ENCODE data around the gene BRDT.

DNA sequence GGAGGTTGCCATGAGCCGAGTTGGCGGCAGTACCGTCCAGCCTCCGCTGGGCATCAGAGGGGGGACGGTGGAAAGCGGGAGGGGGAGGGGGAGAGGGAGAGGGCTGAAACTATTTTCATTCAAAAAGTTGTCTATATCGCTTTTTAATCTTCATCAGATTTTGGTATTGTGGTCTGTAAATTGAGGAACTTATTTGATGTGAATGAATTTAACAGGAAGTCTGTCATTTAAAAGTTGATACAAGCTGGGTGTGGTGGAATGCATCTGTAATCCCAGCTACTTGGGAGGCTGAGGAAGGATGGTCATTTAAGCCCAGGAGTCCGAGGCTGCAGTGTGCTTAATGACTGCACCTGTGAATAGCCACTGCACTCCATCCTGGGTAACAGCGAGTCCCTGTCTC lies 77.6 kb downstream of the BRDT start:
- TF ChIP-seq, protein P1, sequence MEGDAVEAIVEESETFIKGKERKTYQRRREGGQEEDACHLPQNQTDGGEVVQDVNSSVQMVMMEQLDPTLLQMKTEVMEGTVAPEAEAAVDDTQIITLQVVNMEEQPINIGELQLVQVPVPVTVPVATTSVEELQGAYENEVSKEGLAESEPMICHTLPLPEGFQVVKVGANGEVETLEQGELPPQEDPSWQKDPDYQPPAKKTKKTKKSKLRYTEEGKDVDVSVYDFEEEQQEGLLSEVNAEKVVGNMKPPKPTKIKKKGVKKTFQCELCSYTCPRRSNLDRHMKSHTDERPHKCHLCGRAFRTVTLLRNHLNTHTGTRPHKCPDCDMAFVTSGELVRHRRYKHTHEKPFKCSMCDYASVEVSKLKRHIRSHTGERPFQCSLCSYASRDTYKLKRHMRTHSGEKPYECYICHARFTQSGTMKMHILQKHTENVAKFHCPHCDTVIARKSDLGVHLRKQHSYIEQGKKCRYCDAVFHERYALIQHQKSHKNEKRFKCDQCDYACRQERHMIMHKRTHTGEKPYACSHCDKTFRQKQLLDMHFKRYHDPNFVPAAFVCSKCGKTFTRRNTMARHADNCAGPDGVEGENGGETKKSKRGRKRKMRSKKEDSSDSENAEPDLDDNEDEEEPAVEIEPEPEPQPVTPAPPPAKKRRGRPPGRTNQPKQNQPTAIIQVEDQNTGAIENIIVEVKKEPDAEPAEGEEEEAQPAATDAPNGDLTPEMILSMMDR (conservative IDR thresholded peaks at IDR 0.05 in 1 of 2, IDR thresholded peaks at IDR 0.05 in 1 of 2; ENCODE audit: extremely low read depth in 1 of 2, insufficient read depth in 1 of 2, low read depth in 1 of 2, low read length in 2 of 2): no peak
- no peak for TF ChIP-seq EZH2 (IDR thresholded peaks at IDR 0.05; ENCODE audit: borderline replicate concordance, low read length)
